IMR-90 (cell line): ENCODE data around the gene ATP12A. TPM values are rescaled to one million over a fixed set of nuclear protein-coding genes. Genes with fewer than 3 reads are reported as not detected.

Experiments
- ATAC-seq: fragments of 200-7000 bp; cut with Tn5 transposase; 2 replicates; pipeline ENCODE4 v1.9.1; 2020; ENCODE audit warnings: low read depth, mild to moderate bottlenecking, moderate library complexity
- BruUV-seq: library from RNA; stranded (reverse); fragments of 400-500 nt; replicated peaks from 2 replicates; lab custom pipeline; 2021; lab: Mats Ljungman, UMichigan
- CTCF ChIA-PET: fragments of 300-600 bp; formaldehyde crosslinking; extraction: SDS; loops from one replicate; lab custom pipeline; 2021; ENCODE audit warnings: antibody characterized with exemption; lab: Yijun Ruan, JAX
- POLR2A ChIA-PET: fragments of 300-600 bp; sonication (Branson Sonifier 250); formaldehyde crosslinking; loops from one replicate; lab custom pipeline; 2022; ENCODE audit warnings: antibody characterized with exemption; ENCODE audit not compliant: unreplicated experiment; lab: Charles Lee
- DNase-seq: peaks from one replicate; pipeline ENCODE4 v3.0.0; 2013
- H2AFZ ChIP-seq: replicated peaks from 2 replicates; pipeline ENCODE3; 2013; ENCODE audit warnings: low read length, mild to moderate bottlenecking; ENCODE audit not compliant: poor library complexity
- H2AK5ac ChIP-seq: 2 replicates; pipeline ENCODE4 v1.6.1; 2013; ENCODE audit warnings: low read depth, low read length, inconsistent platforms
- H2AK9ac ChIP-seq: replicated peaks from 2 replicates; pipeline ENCODE3; 2013; ENCODE audit warnings: mild to moderate bottlenecking, low read depth, low read length, moderate library complexity; ENCODE audit not compliant: poor library complexity
- H2BK120ac ChIP-seq: 2 replicates; pipeline ENCODE4 v1.6.1; 2013; ENCODE audit warnings: low read depth, low read length, inconsistent platforms
- H2BK15ac ChIP-seq: 3 replicates; pipeline ENCODE4 v1.6.1; 2013; ENCODE audit warnings: low read depth, low read length, inconsistent platforms
- H2BK20ac ChIP-seq: 2 replicates; pipeline ENCODE4 v1.6.1; 2013; ENCODE audit warnings: low read depth, mild to moderate bottlenecking, inconsistent platforms, low read length, moderate library complexity
- H2BK5ac ChIP-seq: 2 replicates; pipeline ENCODE4 v1.6.1; 2013; ENCODE audit warnings: mild to moderate bottlenecking, low read depth, low read length, inconsistent platforms; ENCODE audit not compliant: poor library complexity, severe bottlenecking
- H3K14ac ChIP-seq: replicated peaks from 2 replicates; pipeline ENCODE4 v1.6.1; 2013; ENCODE audit warnings: low read depth, low read length, inconsistent platforms
- H3K18ac ChIP-seq: 2 replicates; pipeline ENCODE4 v1.6.1; 2013; ENCODE audit warnings: low read depth, low read length, control low read depth
- H3K23ac ChIP-seq: 2 replicates; pipeline ENCODE4 v1.6.1; 2013; ENCODE audit warnings: low read depth, low read length, inconsistent platforms
- H3K27ac ChIP-seq: 2 replicates; pipeline ENCODE4 v1.5.1; 2013; ENCODE audit warnings: mild to moderate bottlenecking, control low read depth, low read length; ENCODE audit not compliant: insufficient read depth
- H3K27me3 ChIP-seq: 2 replicates; pipeline ENCODE4 v1.6.1; 2013; ENCODE audit warnings: low read length; ENCODE audit not compliant: control insufficient read depth, insufficient read depth
- H3K36me3 ChIP-seq: 2 replicates; pipeline ENCODE4 v1.6.1; 2013; ENCODE audit warnings: low read length, mixed read lengths; ENCODE audit not compliant: control insufficient read depth, insufficient read depth
- H3K4ac ChIP-seq: 2 replicates; pipeline ENCODE4 v1.6.1; 2013; ENCODE audit warnings: low read depth, low read length, inconsistent platforms
- H3K4me1 ChIP-seq: 2 replicates; pipeline ENCODE4 v1.6.1; 2013; ENCODE audit warnings: low read length, mixed read lengths; ENCODE audit not compliant: control insufficient read depth, insufficient read depth
- H3K4me2 ChIP-seq: 2 replicates; pipeline ENCODE4 v1.6.1; 2013; ENCODE audit warnings: low read depth, mild to moderate bottlenecking, control low read depth, low read length, moderate library complexity
- H3K4me3 ChIP-seq: 2 replicates; pipeline ENCODE4 v1.5.1; 2013; ENCODE audit warnings: low read depth, mild to moderate bottlenecking, control low read depth, low read length, moderate library complexity; ENCODE audit not compliant: insufficient read depth
- H3K56ac ChIP-seq: 2 replicates; pipeline ENCODE4 v1.6.1; 2013; ENCODE audit warnings: low read length, inconsistent platforms; ENCODE audit not compliant: insufficient read depth; ENCODE audit errors: extremely low read depth
- H3K79me1 ChIP-seq, 2 experiments: 2 replicates each; pipeline ENCODE4 v1.6.1; 2013; ENCODE audit warnings: low read length in 2 of 2, inconsistent platforms in 1 of 2, low read depth in 1 of 2
- H3K9ac ChIP-seq: 2 replicates; pipeline ENCODE4 v1.6.1; 2013; ENCODE audit warnings: low read depth, low read length, control low read depth
- H3K9me1 ChIP-seq: 2 replicates; pipeline ENCODE4 v1.6.1; 2013; ENCODE audit warnings: low read length, inconsistent platforms; ENCODE audit not compliant: insufficient read depth
- H3K9me3 ChIP-seq: 2 replicates; pipeline ENCODE4 v1.6.1; 2013; ENCODE audit warnings: low read length; ENCODE audit not compliant: control insufficient read depth, insufficient read depth
- H4K20me1 ChIP-seq: 2 replicates; pipeline ENCODE4 v1.6.1; 2013; ENCODE audit warnings: low read length, inconsistent platforms; ENCODE audit not compliant: insufficient read depth
- H4K5ac ChIP-seq: 2 replicates; pipeline ENCODE4 v1.6.1; 2013; ENCODE audit warnings: mild to moderate bottlenecking, low read depth, low read length, control low read depth
- H4K8ac ChIP-seq, 2 experiments: 2 replicates each; pipeline ENCODE4 v1.6.1; 2013; ENCODE audit warnings: low read depth in 2 of 2, low read length in 2 of 2, control low read depth in 1 of 2, inconsistent platforms in 1 of 2
- H4K91ac ChIP-seq: 2 replicates; pipeline ENCODE4 v1.6.1; 2013; ENCODE audit warnings: low read depth, low read length, inconsistent platforms; ENCODE audit not compliant: insufficient read depth
- MAZ ChIP-seq: IDR thresholded peaks from 2 replicates; pipeline ENCODE4 v1.6.1; 2012; ENCODE audit warnings: low read depth, mild to moderate bottlenecking, low read length, improper control_type of control experiment, moderate library complexity, borderline replicate concordance
- RAD21 ChIP-seq: IDR thresholded peaks from 2 replicates; pipeline ENCODE4 v1.6.1; 2012; ENCODE audit warnings: low read length, improper control_type of control experiment
- WGBS, 2 experiments: methylation state at CpG; one replicate each; pipeline versions ENCODE4 v1.1.5 to v1.1.7; 2013; ENCODE audit warnings: missing lambda C conversion rate in 2 of 2; ENCODE audit not compliant: insufficient read length in 1 of 2; ENCODE audit errors: extremely low coverage in 2 of 2; 5-methylcytosine and 5-hydroxymethylcytosine counted together
- dilution Hi-C: fragments of 300-500 bp; cut with HindIII; formaldehyde crosslinking; loops from one replicate; pipeline ENCODE4 v1.14.3; 2018; ENCODE audit warnings: low sequenced_read_pairs; ENCODE audit not compliant: unreplicated experiment
- in situ Hi-C: fragments of 300-500 bp; cut with MboI; formaldehyde crosslinking; loops from 3 replicates; pipeline ENCODE4 v1.14.3; 2019; ENCODE audit warnings: low sequenced_read_pairs, inconsistent platforms, mixed read lengths
- intact Hi-C: fragments of 100-400 bp; cut with micrococcal nuclease; formaldehyde crosslinking; loops from 2 replicates; pipeline ENCODE4 v1.10.0; 2022
- polyA plus RNA-seq, 3 experiments: library from polyadenylated mRNA; depleted of rRNA; stranded (reverse); fragments of >200 nt; gene quantifications; 2 replicates each; pipeline ENCODE4 v1.2.3, GENCODE V29; 2012; ENCODE audit warnings: low replicate concordance in 1 of 3
- total RNA-seq: library from RNA; depleted of rRNA; stranded (reverse); fragments of >200 nt; gene quantifications from 2 replicates; pipeline ENCODE4 v1.2.3, GENCODE V29; 2012
- TF ChIP-seq, protein P1 (sequence below): fragments of 150-350 bp; IDR thresholded peaks from 2 replicates; pipeline ENCODE4 v1.6.1; 2017; ENCODE audit warnings: mild to moderate bottlenecking, antibody characterized with exemption, low read length, low read depth

The ATP12A gene
- total and polyA plus RNA-seq, 2 of the 4 experiments (the other 2 are of a cell fraction): not detected

DNA sequence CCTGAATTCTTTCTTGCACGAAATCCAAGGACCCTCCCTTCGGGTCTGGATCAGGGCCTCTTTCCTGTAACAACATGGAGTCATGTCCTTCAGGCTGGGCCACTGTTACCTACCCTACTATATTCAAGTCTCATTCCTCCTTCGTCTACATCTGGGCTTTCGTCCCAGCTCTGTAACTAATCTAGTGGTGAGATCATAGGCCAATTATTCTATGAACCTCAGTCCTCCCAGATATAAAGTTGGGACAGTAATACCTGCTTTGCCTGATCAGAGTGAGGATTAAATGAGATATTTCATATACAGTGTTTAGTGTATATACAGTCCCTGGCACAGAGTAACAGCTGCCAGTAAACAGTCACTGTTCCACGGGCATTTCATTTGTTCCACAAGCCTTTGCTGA is 48.3 kb upstream of the ATP12A start:
- Histone ChIP-seq H2BK120ac (no peak overlapping the region), H3K4me3 (no peak overlapping the region), H3K23ac (no peak overlapping the region), H3K27ac (no peak overlapping the region), H3K36me3 (no peaks in the 10 kb centered on the region), H4K20me1 (no peaks in the 10 kb centered on the region), H3K4me2 (no peak overlapping the region), H4K5ac (no peak overlapping the region), H2AK9ac (no peak overlapping the region), H2BK20ac (no peak overlapping the region), H3K9me1 (no peaks in the 10 kb centered on the region), H3K9me3 (no peaks in the 10 kb centered on the region), H3K4ac (no peak overlapping the region), H2BK5ac (no peak overlapping the region), H3K79me1 (no peaks in the 10 kb centered on the region), H2AFZ (no peak overlapping the region), H3K27me3 (peaks cover 2% of the 10 kb centered on the region), H2AK5ac (no peak overlapping the region), H3K9ac (no peak overlapping the region), H4K91ac (no peak overlapping the region), H4K8ac (no peak overlapping the region), H3K18ac (no peak overlapping the region), H2BK15ac (no peak overlapping the region), H3K56ac (no peak overlapping the region), H3K4me1 (no peaks in the 10 kb centered on the region), H3K14ac (no peak overlapping the region)
- BruUV-seq: no TSS peak
- dilution Hi-C loops: no loop called here
- intact Hi-C loops: no loop called here
- ATAC-seq (no peak), DNase-seq (no peak)
- CTCF ChIA-PET: no interaction called here
- TF ChIP-seq MAZ (no peak), RAD21 (no peak)
- TF ChIP-seq, protein P1, sequence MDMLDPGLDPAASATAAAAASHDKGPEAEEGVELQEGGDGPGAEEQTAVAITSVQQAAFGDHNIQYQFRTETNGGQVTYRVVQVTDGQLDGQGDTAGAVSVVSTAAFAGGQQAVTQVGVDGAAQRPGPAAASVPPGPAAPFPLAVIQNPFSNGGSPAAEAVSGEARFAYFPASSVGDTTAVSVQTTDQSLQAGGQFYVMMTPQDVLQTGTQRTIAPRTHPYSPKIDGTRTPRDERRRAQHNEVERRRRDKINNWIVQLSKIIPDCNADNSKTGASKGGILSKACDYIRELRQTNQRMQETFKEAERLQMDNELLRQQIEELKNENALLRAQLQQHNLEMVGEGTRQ: no peak
- WGBS, 2 experiments: no CpG with 5 or more reads among the region's 5 CpGs
- POLR2A ChIA-PET: no interaction called here
- in situ Hi-C loops: no loop called here
